Stimulated activated CD4-positive, alpha-beta T cell treated with anti-CD3 and anti-CD28 coated beads, TNF-alpha, amount 100 ng/mL, for 4 hours (primary cell): ENCODE results near the gene TLL1.

ENCODE experiments used
- DNase-seq, 3 experiments: peaks; one replicate each; pipeline ENCODE4 v3.0.0-alpha.2; 2020; ENCODE audit warnings: low read depth in 3 of 3

TLL1 gene

GRCh38 chr4:166049036-166049435, 176.0 kb downstream of the TLL1 start:
- no peak for DNase-seq

GRCh38 chr4:166064721-166065120, 191.7 kb downstream of the TLL1 start:
- DNase-seq = no peak

- no peak for DNase-seq
These were observed 192.3 kb downstream of the TLL1 start for GRCh38 chr4:166065324-166065723.

- no peak for DNase-seq
These were observed 193.9 kb downstream of the TLL1 start for GRCh38 chr4:166066936-166067335.

- no peak for DNase-seq
These were observed 194.9 kb downstream of the TLL1 start for GRCh38 chr4:166067915-166068314.

GRCh38 chr4:166073783-166074182, 200.7 kb downstream of the TLL1 start:
- DNase-seq = no peak

GRCh38 chr4:166075599-166075998, 202.6 kb downstream of the TLL1 start:
- no peak for DNase-seq

- DNase-seq = no peak
These were observed 204.7 kb downstream of the TLL1 start for GRCh38 chr4:166077782-166078181.

- no peak for DNase-seq
These were observed 205.3 kb downstream of the TLL1 start for GRCh38 chr4:166078383-166078782.

GRCh38 chr4:166078955-166079354, 205.9 kb downstream of the TLL1 start:
- no peak for DNase-seq

- no peak for DNase-seq
These were observed 214.5 kb downstream of the TLL1 start for GRCh38 chr4:166087569-166087968.

- no peak for DNase-seq
These were observed 215.5 kb downstream of the TLL1 start for GRCh38 chr4:166088576-166088975.

GRCh38 chr4:166091146-166091545, 218.1 kb downstream of the TLL1 start:
- no peak for DNase-seq

GRCh38 chr4:166091912-166092510, 219.0 kb downstream of the TLL1 start:
- DNase-seq = no peak

GRCh38 chr4:166092797-166093290, 219.8 kb downstream of the TLL1 start:
- no peak for DNase-seq

- no peak for DNase-seq
These were observed 231.6 kb downstream of the TLL1 start for GRCh38 chr4:166104623-166105022.

GRCh38 chr4:166121897-166122296, 248.9 kb downstream of the TLL1 start:
- DNase-seq = no peak

GRCh38 chr4:166123546-166123945, 250.5 kb downstream of the TLL1 start:
- DNase-seq = no peak

GRCh38 chr4:166128403-166128802, 255.4 kb downstream of the TLL1 start:
- DNase-seq = no peak

- DNase-seq = no peak
These were observed 261.2 kb downstream of the TLL1 start for GRCh38 chr4:166134285-166134684.

- DNase-seq = no peak
These were observed 267.9 kb downstream of the TLL1 start for GRCh38 chr4:166140951-166141350.

- DNase-seq = no peak
These were observed 270.2 kb downstream of the TLL1 start for GRCh38 chr4:166143227-166143626.

- no peak for DNase-seq
These were observed 271.6 kb downstream of the TLL1 start for GRCh38 chr4:166144607-166145006.
